PC-9 (cell line): ENCODE results near the gene C1QC. TPM values are rescaled to one million over a fixed set of nuclear protein-coding genes. Genes with fewer than 3 reads are reported as not detected.

Source experiments
- BruUV-seq: library from RNA; stranded (reverse); fragments of 400-500 nt; replicated peaks from 2 replicates; lab custom pipeline; 2021; lab: Mats Ljungman, UMichigan
- CTCF ChIA-PET: fragments of 300-600 bp; sonication (Branson Sonifier 250); formaldehyde crosslinking; loops from one replicate; lab custom pipeline; 2022; ENCODE audit warnings: antibody characterized with exemption; lab: Charles Lee
- POLR2A ChIA-PET: fragments of 300-600 bp; sonication (Branson Sonifier 250); formaldehyde crosslinking; loops from one replicate; lab custom pipeline; 2022; ENCODE audit warnings: antibody characterized with exemption; ENCODE audit not compliant: unreplicated experiment; lab: Charles Lee
- DNase-seq, 2 experiments: peaks; one replicate each; pipeline versions ENCODE4 v3.0.0 to v3.0.0-alpha.2; 2015 to 2022; ENCODE audit warnings: mixed read lengths in 1 of 2
- H2AFZ ChIP-seq: fragments of 200-600 bp; sonication (generic); 2 replicates; pipeline ENCODE4 v1.8.1; 2017; ENCODE audit warnings: antibody characterized with exemption
- H3F3A ChIP-seq: fragments of 200-600 bp; sonication (generic); 2 replicates; pipeline ENCODE4 v1.8.1; 2017; ENCODE audit warnings: antibody characterized with exemption, mild to moderate bottlenecking, low read depth; ENCODE audit not compliant: insufficient read depth
- H3K27ac ChIP-seq: fragments of 200-600 bp; sonication (generic); 2 replicates; pipeline ENCODE4 v1.6.1; 2016; ENCODE audit warnings: mixed run types
- H3K27me3 ChIP-seq: fragments of 200-600 bp; sonication (generic); 2 replicates; pipeline ENCODE4 v1.6.1; 2016; ENCODE audit warnings: low read depth, mixed run types; ENCODE audit not compliant: insufficient read depth
- H3K36me3 ChIP-seq: fragments of 200-600 bp; sonication (generic); 2 replicates; pipeline ENCODE4 v1.6.1; 2016; ENCODE audit warnings: low read depth, mixed run types
- H3K4me1 ChIP-seq: fragments of 200-600 bp; sonication (generic); replicated peaks from 2 replicates; pipeline ENCODE4 v1.6.1; 2016; ENCODE audit warnings: mixed run types; ENCODE audit not compliant: insufficient read depth
- H3K4me2 ChIP-seq: fragments of 200-600 bp; sonication (generic); 2 replicates; pipeline ENCODE4 v1.6.1; 2017; ENCODE audit warnings: mixed run types
- H3K4me3 ChIP-seq: fragments of 200-600 bp; sonication (generic); 2 replicates; pipeline ENCODE4 v1.6.1; 2016; ENCODE audit warnings: mixed run types
- H3K79me2 ChIP-seq: fragments of 200-600 bp; sonication (generic); 2 replicates; pipeline ENCODE4 v1.6.1; 2017; ENCODE audit warnings: low read depth, mixed run types
- H3K9me2 ChIP-seq: fragments of 200-600 bp; sonication (generic); 2 replicates; pipeline ENCODE4 v1.8.1; 2017; ENCODE audit warnings: mild to moderate bottlenecking; ENCODE audit not compliant: insufficient read depth
- H3K9me3 ChIP-seq: fragments of 200-600 bp; sonication (generic); 2 replicates; pipeline ENCODE4 v1.8.1; 2016; ENCODE audit warnings: low read depth; ENCODE audit not compliant: insufficient read depth
- H4K20me1 ChIP-seq: fragments of 200-600 bp; sonication (generic); 2 replicates; pipeline ENCODE4 v1.8.1; 2017; ENCODE audit not compliant: insufficient read depth
- CTCF ChIP-seq: fragments of 200-600 bp; sonication (generic); conservative IDR thresholded peaks from 2 replicates; pipeline ENCODE4 v1.6.1; 2017; ENCODE audit warnings: mixed run types, antibody characterized with exemption, mild to moderate bottlenecking, moderate library complexity
- EZH2 ChIP-seq: fragments of 200-600 bp; sonication (generic); IDR thresholded peaks from 2 replicates; pipeline ENCODE4 v1.8.0; 2017; ENCODE audit warnings: antibody characterized with exemption, low read depth
- intact Hi-C: fragments of 100-400 bp; cut with micrococcal nuclease; formaldehyde crosslinking; loops from one replicate; pipeline ENCODE4 v1.10.0; 2022; ENCODE audit not compliant: unreplicated experiment
- total RNA-seq: library from RNA; stranded (reverse); gene quantifications from 2 replicates; pipeline ENCODE4 v1.2.3, GENCODE V29; 2021

The C1QC gene
- total RNA-seq, 1 experiment from 2014 or later: not detected

GRCh38 chr1:22612671-22613571, 30.5 kb upstream of the C1QC start:
- BruUV-seq: no TSS peak

GRCh38 chr1:22613572-22613918, 29.9 kb upstream of the C1QC start:
- H3K4me1 ChIP-seq: no peaks in the 10 kb centered on the region
- H3K36me3 ChIP-seq: no peaks in the 10 kb centered on the region
- no TSS peak for BruUV-seq
- H4K20me1 ChIP-seq: no peaks in the 10 kb centered on the region
- H3K9me3 ChIP-seq: no peaks in the 10 kb centered on the region
- ChIA-PET CTCF (no interaction called here), POLR2A (no interaction called here)
- TF ChIP-seq CTCF (no peak), EZH2 (no peak)
- no peaks in the 10 kb centered on the region for H3K79me2 ChIP-seq
- DNase-seq: no peak
- H3K27ac ChIP-seq: no peak overlapping the region
- no peak overlapping the region for H2AFZ ChIP-seq
- H3F3A ChIP-seq: no peaks in the 10 kb centered on the region
- no peak overlapping the region for H3K4me2 ChIP-seq
- peaks cover 74% of the 10 kb centered on the region for H3K27me3 ChIP-seq
- H3K4me3 ChIP-seq: no peak overlapping the region
- H3K9me2 ChIP-seq: no peaks in the 10 kb centered on the region
- intact Hi-C loops: no loop called here

More at GRCh38 chr1:22612671-22613571, 30.5 kb upstream of the C1QC start:
- Histone ChIP-seq H3K9me2 (no peaks in the 10 kb centered on the region), H3K36me3 (no peaks in the 10 kb centered on the region), H3K4me1 (no peaks in the 10 kb centered on the region), H3K4me2 (no peak overlapping the region), H2AFZ (no peak overlapping the region), H4K20me1 (no peaks in the 10 kb centered on the region), H3K9me3 (no peaks in the 10 kb centered on the region), H3F3A (no peaks in the 10 kb centered on the region), H3K27me3 (peaks cover 74% of the 10 kb centered on the region), H3K27ac (no peak overlapping the region), H3K4me3 (no peak overlapping the region), H3K79me2 (no peaks in the 10 kb centered on the region)
- TF ChIP-seq EZH2 (no peak), CTCF (no peak)
- ChIA-PET CTCF (no interaction called here), POLR2A (interaction anchor here (0.6 kb wide), 1 partner anchor 595 kb away, joined by 4 read pairs; no protein-coding TSS in a partner anchor)
- intact Hi-C loops: no loop called here
- DNase-seq: no peak

GRCh38 chr1:22613951-22614350, 29.5 kb upstream of the C1QC start:
- no TSS peak for BruUV-seq
- peaks cover 74% of the 10 kb centered on the region for H3K27me3 ChIP-seq

More at GRCh38 chr1:22613951-22614350, 29.5 kb upstream of the C1QC start:
- H3K36me3 ChIP-seq: no peaks in the 10 kb centered on the region
- ChIA-PET CTCF (no interaction called here), POLR2A (no interaction called here)
- no peak overlapping the region for H3K27ac ChIP-seq
- no peaks in the 10 kb centered on the region for H3K9me3 ChIP-seq
- no peak overlapping the region for H3K4me3 ChIP-seq
- H3K4me1 ChIP-seq: no peaks in the 10 kb centered on the region
- TF ChIP-seq CTCF: no peak
- TF ChIP-seq EZH2: no peak
- H4K20me1 ChIP-seq: no peaks in the 10 kb centered on the region
- no peaks in the 10 kb centered on the region for H3K79me2 ChIP-seq
- DNase-seq: no peak
- intact Hi-C loops: no loop called here
- no peaks in the 10 kb centered on the region for H3F3A ChIP-seq
- H3K9me2 ChIP-seq: no peaks in the 10 kb centered on the region
- H2AFZ ChIP-seq: no peak overlapping the region
- H3K4me2 ChIP-seq: no peak overlapping the region
